ENCODE data around the gene BLCAP. TPM values are rescaled to one million over a fixed set of nuclear protein-coding genes. Genes with fewer than 3 reads are reported as not detected.

Gene BLCAP
- total RNA-seq, 1 experiment from 2014 or later, result 90.4 TPM

DNA sequence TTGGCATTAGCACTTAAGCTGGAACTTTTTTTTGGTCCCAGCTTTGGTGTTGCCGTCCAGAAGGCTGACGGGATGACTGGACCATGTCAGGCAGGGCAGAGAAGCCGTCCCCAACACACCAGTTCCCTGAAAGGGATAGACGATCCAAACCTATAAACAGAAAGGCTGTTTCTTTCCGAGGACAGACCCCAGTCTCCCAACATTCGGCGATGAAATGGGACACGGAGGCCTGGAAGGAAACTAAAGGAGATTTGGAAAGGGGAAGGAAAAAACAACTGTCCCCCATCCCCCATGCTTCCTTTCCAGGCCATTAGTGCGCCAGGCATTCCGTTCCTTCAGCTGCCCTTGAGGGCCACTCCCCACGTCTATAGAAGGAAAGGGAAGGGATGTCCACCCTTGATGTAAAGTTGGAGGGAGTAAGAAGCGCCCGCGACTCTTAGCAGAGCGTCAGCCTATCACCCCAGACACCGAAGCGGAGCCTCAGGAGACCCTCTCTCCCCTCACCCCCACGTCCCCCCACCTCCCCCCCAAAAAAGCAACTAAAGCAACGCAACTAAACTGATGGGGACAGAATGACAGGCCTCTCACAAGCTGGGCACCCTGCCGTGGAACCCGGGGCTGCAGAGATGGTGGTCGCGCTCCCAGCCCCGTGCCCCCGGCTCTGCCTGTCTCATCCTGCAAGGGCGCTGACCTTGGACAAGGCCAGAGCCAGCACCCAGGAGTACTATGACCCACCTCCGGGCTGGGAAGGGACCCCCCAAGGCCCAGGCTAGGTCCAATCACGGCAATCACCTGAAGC is 638 bp downstream of the BLCAP start:
- CTCF ChIA-PET, result interaction anchor here (0.6 to 0.7 kb wide), 2 partner anchors 271 to 419 kb away, joined by 3 to 5 read pairs; no protein-coding TSS in a partner anchor
- TSS peak; percentile 72 for BruUV-seq (replicated peaks)

GRCh38 chr20:37526238-37526838 is 1.3 kb downstream of the BLCAP start:
- H3K27ac Mint-ChIP-seq (ENCODE audit: unreplicated experiment), result peak overlapping the region; percentile 100
- H3K27me3 Mint-ChIP-seq (ENCODE audit: unreplicated experiment), result peaks cover 34% of the 10 kb centered on the region
- peaks cover 40% of the 10 kb centered on the region for H3K4me1 Mint-ChIP-seq (ENCODE audit: low read depth, unreplicated experiment)
- H3K4me3 Mint-ChIP-seq (ENCODE audit: low read depth, unreplicated experiment), result peak overlapping the region; percentile 91
- peaks cover 4% of the 10 kb centered on the region for H3K9me3 Mint-ChIP-seq (ENCODE audit: low read depth, unreplicated experiment)
- no TSS peak for BruUV-seq (replicated peaks)
- intact Hi-C loops (cut with micrococcal nuclease; ENCODE audit: unreplicated experiment), result loop anchor here (5.0 kb wide), 1 partner anchor 189 kb away; no protein-coding TSS in a partner anchor
- CTCF ChIA-PET, result interaction anchor here (1.7 kb wide), 1 partner anchor 331 kb away, joined by 4 read pairs; no protein-coding TSS in a partner anchor
- H3K36me3 Mint-ChIP-seq (ENCODE audit: insufficient read depth, unreplicated experiment), result peaks cover 61% of the 10 kb centered on the region
- TF ChIP-seq CTCF (IDR thresholded peaks at IDR 0.05; ENCODE audit: unreplicated experiment), result no peak
- DNase-seq, result peak; percentile 49

More for the DNA sequence above, 638 bp downstream of the BLCAP start:
- Mint-ChIP-seq H3K36me3 (ENCODE audit: insufficient read depth, unreplicated experiment) (peaks cover 55% of the 10 kb centered on the region), H3K4me1 (ENCODE audit: low read depth, unreplicated experiment) (peaks cover 40% of the 10 kb centered on the region), H3K27me3 (ENCODE audit: unreplicated experiment) (peaks cover 41% of the 10 kb centered on the region), H3K27ac (ENCODE audit: unreplicated experiment) (peak overlapping the region; percentile 100), H3K9me3 (ENCODE audit: low read depth, unreplicated experiment) (peaks cover 4% of the 10 kb centered on the region), H3K4me3 (ENCODE audit: low read depth, unreplicated experiment) (peak overlapping the region; percentile 91)
- no peak for TF ChIP-seq CTCF (IDR thresholded peaks at IDR 0.05; ENCODE audit: unreplicated experiment)
- DNase-seq, result peak; percentile 45
- intact Hi-C loops (cut with micrococcal nuclease; ENCODE audit: unreplicated experiment), result loop anchor here (5.0 kb wide), 1 partner anchor 190 kb away; no protein-coding TSS in a partner anchor

- DNase-seq, result no peak
- CTCF ChIA-PET, result interaction anchor here (1.7 kb wide), 1 partner anchor 330 kb away, joined by 4 read pairs; no protein-coding TSS in a partner anchor
- Mint-ChIP-seq H3K9me3 (ENCODE audit: low read depth, unreplicated experiment) (peaks cover 4% of the 10 kb centered on the region), H3K36me3 (ENCODE audit: insufficient read depth, unreplicated experiment) (peaks cover 62% of the 10 kb centered on the region), H3K4me1 (ENCODE audit: low read depth, unreplicated experiment) (peaks cover 40% of the 10 kb centered on the region), H3K27ac (ENCODE audit: unreplicated experiment) (no peak overlapping the region), H3K4me3 (ENCODE audit: low read depth, unreplicated experiment) (peak overlapping the region; percentile 91), H3K27me3 (ENCODE audit: unreplicated experiment) (peaks cover 29% of the 10 kb centered on the region)
- no peak for TF ChIP-seq CTCF (IDR thresholded peaks at IDR 0.05; ENCODE audit: unreplicated experiment)
- intact Hi-C loops (cut with micrococcal nuclease; ENCODE audit: unreplicated experiment), result loop anchor here (5.0 kb wide), 1 partner anchor 189 kb away; no protein-coding TSS in a partner anchor
- no TSS peak for BruUV-seq (replicated peaks)
Observed at GRCh38 chr20:37525810-37526209, 1.9 kb downstream of the BLCAP start.

GRCh38 chr20:37524859-37525708 is 2.6 kb downstream of the BLCAP start:
- CTCF ChIA-PET, result interaction anchor here (1.7 kb wide), 1 partner anchor 330 kb away, joined by 4 read pairs; no protein-coding TSS in a partner anchor
- H3K4me1 Mint-ChIP-seq (ENCODE audit: low read depth, unreplicated experiment), result peaks cover 40% of the 10 kb centered on the region

More at GRCh38 chr20:37524859-37525708, 2.6 kb downstream of the BLCAP start:
- intact Hi-C loops (cut with micrococcal nuclease; ENCODE audit: unreplicated experiment), result loop anchor here (5.0 kb wide), 1 partner anchor 188 kb away; no protein-coding TSS in a partner anchor
- H3K27me3 Mint-ChIP-seq (ENCODE audit: unreplicated experiment), result peaks cover 22% of the 10 kb centered on the region
- BruUV-seq (replicated peaks), result no TSS peak
- TF ChIP-seq CTCF (IDR thresholded peaks at IDR 0.05; ENCODE audit: unreplicated experiment), result no peak
- peak overlapping the region; percentile 91 for H3K4me3 Mint-ChIP-seq (ENCODE audit: low read depth, unreplicated experiment)
- H3K27ac Mint-ChIP-seq (ENCODE audit: unreplicated experiment), result no peak overlapping the region
- DNase-seq, result peak; percentile 48
- peaks cover 4% of the 10 kb centered on the region for H3K9me3 Mint-ChIP-seq (ENCODE audit: low read depth, unreplicated experiment)
- peaks cover 69% of the 10 kb centered on the region for H3K36me3 Mint-ChIP-seq (ENCODE audit: insufficient read depth, unreplicated experiment)

Measured in Calu3 (cell line).